Measurements from ENCODE around the gene WBP2.
"Not testable (repeated sequence)": the region's sequence is repeated elsewhere in the genome, so short reads cannot be mapped to it uniquely, and the experiment has no call there.

The WBP2 gene

GRCh38 chr17:75888484-75888883 is 33.3 kb upstream of the WBP2 start:
- no peak for DNase-seq

DNA sequence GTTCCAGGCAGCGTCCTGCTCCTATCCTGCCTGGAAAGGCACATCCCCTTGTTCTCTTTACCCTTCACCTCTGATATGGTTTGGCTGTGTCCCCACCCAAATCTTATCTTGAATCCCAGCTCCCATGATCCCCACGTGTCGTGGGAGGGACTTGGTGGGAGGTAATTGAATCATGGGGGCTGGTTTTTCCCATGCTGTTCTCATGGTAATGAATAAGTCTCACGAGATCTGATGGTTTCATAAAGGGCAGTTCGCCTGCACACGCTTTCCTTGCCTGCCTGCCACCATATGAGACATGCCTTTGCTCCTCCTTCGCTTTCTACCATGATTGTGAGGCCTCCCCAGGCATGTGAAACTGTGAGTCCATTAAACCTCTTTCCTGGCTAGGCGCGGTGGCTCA is 30.7 kb upstream of the WBP2 start:
- not testable (repeated sequence) for DNase-seq

DNA sequence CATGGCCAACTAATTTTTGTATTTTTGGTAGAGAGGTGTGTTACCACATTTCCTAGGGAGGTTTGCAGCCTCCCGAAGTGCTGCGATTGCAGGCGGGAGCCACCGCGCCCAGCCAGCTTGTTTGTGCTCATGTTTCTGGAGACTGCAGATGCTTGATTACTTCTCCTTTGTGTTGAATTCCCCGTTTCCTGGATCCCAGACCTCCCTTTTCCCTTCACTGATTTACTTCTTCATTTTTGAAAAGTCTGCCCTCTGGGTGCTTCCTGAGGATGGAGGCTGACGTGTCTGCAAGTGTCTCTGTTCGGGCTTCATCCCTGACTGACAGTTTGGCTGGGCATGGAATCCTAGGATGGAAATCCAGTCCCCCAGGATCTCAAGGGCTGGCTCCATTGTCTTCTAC is 30.3 kb upstream of the WBP2 start:
- DNase-seq: peak; percentile 34 to 72 (median 63)

GRCh38 chr17:75881678-75882454 is 26.7 kb upstream of the WBP2 start:
- no peak for DNase-seq

DNA sequence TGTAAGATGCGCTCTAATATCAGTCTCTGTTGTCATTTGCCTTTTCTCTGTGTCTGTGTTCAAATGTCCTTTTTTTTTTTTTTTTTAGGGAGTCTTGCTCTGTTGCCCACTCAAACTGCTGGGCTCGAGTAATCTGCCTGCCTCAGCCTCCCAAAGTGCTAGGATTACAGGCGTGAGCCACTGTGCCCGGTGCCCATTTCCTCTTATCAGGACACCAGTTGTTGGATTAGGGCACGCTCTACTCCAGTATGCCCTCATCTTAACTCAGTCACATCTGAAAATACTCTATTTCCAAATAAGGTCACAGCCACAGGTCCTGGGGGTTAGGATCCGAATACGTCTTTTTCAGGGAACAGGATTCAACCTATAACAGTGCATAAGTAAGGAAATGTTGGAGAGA is 25.1 kb upstream of the WBP2 start:
- DNase-seq: no peak

DNA sequence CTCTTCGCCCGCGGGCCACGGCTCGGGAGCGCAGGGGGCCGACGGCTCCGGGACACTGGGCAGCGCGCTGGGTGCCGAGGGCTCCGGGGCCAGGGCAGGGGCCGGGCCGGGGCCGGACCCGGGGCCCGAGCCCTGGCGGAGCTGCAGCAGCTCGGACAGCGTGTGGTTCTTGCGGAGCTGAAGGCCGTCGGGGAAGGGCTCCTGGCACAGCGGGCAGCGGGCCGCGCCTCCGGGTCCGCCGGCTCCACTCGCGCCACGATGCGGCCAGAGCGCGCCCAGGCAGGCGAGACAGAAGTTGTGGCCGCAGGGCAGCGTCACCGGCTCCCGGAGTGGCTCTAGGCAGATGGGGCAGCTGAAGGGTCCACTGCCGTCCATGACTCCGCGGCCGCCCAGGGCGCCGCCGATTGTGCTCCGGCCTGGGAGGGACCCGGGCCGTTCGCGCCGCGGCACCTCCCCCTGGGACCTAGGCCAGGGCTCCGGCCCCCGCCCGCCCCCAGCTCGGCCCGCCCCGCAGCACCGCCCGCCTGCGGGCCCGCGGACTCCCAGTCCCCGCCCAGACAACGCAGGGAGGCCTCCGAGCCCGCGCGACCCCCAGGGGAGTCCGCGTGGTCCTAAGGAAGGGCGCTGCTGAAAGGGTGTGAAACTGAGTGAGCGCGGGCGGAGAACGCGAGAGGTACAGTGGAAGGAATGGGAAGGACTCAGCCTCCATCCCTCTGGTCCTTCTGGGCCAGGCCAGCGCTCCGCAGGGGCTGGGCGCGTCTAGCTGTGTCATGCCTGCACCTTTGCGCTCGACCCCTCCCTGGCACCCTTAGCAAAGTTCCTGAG is 23.3 kb upstream of the WBP2 start, which contains the start of gene TRIM47:
TSS of gene TRIM47 (minus strand) at position 408 of the 825 bp plus-strand sequence. CDS start at position 375, 33 bp downstream.
- peak; percentile 67 to 82 (median 74) for DNase-seq

DNA sequence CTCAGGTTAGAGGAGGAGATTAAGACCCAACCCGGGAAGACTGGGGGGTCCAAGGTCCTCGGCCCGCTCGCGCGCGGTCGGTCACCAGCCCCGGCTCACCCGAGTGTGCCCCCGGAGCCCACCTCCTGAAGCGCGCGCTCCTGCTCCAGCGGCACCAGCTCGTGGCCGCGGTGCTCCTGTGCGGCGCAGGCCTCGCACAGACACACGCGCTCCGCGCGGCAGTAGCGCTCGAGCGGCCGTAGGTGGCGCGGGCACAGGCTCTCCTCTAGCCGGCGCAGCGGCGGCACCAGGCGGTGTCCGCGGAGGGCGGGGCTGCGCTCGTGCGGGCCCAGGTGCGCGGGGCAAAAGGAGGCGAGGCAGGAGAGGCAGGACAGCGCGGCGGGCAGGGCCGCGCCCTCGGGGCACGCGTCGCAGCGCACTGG is 22.6 kb upstream of the WBP2 start:
- DNase-seq: peak; percentile 69 to 87 (median 77)

DNA sequence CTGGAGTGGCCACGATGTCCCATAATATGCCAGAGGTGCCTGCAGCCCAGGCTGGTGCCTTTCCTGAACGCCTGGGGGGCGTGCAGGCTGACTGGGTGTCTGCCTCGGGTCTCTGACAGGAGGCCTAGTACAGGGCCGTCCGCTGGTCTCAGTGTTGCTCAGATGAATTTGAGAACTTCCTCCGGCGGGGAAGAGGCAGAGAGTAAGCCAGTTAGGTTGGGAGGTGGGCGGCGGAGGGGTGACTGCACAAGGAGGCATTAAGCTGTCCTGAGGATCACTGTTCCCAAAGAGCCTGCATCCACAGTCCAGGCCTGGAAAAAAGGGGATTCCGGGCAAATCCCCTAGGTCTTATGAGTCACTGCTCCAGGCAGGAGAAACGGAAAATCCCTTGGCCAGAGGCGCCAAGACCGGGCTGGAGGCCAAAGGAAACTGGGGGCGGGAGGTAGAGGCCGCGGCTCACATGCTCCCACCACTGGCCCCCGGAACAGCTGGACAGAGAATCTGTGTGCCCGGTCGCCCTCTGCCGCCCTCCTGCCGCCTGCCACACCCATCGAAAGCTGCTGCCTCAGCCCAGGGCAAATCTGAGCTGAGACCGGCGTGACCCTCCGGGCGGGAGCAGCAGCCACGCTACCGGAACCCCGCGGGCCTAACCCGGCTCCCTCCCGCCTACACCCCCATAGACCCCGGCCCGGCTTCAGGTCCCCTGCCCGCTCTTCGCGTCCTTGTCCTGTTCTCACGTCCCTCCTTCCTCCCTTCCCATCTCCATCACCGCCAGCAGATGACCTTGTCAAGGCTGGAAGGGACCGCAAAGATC is 22.0 kb upstream of the WBP2 start:
- DNase-seq: peak; percentile 74 to 90 (median 82)

- DNase-seq: peak in 2 of 4 experiments; percentile 30 to 45
Observed at GRCh38 chr17:75876190-75876937, 21.2 kb upstream of the WBP2 start.

GRCh38 chr17:75875940-75876189 is 20.7 kb upstream of the WBP2 start:
- DNase-seq: no peak

DNA sequence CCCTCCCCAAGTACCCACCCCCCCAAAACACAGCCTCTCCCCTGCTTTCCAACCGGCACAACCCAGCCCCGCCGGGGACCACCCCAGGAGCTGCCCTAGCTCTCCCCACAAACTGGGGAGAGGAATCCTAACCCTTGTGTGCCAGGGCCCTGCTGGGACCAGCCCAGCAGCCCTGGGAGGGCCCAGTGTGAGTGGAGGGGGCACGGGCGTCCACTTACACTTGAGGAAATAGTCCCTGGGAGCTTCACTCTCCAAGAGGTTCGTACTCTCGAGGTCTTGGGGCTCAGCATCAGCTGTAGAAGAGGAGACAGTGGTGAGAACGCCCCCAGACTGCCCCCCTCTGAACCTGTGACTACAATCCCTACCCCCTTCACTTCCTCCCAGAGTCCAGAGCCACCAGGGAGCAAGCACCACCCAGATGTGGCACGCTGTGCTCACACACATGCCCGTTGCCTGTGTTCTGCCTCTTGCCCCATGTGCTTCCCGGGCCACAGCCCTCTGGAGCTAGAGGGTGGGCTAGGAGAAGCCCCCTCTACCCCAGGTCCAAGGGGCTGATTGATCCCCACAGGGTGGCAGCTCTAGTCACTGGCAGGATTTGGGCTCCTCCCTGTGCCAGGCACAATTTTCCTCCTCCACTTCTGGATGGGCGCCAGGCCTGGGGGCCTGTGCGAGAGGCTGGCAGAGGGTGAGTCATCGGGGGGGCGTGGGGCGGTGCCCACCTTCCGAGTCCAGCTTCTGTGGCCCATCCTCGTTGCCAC is 20.2 kb upstream of the WBP2 start:
- DNase-seq: peak in 1 of 4 experiments; percentile 24

- no peak for DNase-seq
Observed at GRCh38 chr17:75874323-75875181, 19.4 kb upstream of the WBP2 start.

GRCh38 chr17:75873587-75874322 is 18.6 kb upstream of the WBP2 start:
- no peak for DNase-seq

DNA sequence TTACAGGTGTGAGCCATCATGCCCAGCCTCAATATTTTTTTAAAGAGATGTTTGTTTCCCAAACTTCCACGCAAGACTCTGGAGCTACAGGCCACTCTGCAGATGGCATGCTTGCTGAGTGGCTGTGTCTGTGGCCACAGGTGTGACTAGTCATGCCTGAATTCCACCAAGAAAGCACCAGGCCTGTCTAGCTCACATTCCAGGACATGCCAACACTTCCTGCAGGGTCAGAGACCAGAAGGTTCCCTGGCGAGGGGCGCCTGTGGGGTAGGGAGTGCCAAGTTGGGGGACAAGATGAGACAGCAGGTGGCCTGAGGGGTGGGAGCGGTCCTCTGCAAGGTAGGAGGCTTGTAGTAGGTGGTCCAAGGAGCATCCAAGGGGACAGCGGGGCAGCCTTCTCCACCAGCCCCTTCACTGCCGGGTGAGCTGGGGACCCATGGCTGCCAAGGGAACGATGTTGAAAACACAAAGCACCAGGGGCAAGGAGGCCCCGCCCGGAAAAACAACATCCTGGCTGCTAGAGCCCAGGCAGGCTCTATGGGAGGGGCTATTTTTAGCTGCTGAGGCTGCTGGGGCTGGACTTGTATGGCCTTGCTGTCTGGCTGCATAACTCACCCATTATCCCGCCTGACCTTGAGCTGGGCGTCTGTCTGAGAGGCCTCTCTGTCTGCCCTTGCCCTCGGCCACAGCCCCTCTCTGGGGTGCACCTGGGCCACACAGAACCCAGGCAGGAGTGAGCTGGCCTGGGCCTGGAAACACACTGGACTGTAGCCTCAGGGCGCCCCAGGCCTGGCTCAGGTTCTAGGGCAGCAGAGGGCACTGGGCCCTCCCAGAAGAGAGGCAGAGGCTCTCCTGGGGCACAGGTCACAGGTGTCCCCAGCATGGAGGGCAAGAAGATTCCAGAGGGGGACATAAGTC is 17.6 kb upstream of the WBP2 start:
- DNase-seq: peak in 3 of 4 experiments; percentile 28 to 48 (median 34)

DNA sequence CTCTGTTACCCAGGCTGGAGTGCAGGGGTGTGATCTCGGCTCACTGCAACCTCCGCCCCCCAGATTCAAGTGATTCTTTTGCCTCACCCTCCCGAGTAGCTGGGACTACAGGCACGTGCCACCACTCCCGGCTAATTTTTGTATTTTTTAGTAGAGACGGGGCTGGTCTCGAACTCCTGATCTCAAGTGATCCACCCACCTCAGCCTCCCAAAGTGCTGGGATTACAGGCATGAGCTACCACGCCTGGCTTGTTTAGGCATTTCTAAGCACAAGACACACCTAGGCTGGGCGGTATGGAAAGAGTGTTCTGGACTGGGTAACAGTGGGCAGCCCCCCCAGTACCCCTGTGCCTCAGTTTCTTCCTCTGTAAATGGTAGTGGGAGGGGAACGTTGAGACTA is 15.1 kb upstream of the WBP2 start:
- not testable (repeated sequence) for DNase-seq

- DNase-seq: no peak
Observed at GRCh38 chr17:75869282-75870141, 14.4 kb upstream of the WBP2 start.

DNA sequence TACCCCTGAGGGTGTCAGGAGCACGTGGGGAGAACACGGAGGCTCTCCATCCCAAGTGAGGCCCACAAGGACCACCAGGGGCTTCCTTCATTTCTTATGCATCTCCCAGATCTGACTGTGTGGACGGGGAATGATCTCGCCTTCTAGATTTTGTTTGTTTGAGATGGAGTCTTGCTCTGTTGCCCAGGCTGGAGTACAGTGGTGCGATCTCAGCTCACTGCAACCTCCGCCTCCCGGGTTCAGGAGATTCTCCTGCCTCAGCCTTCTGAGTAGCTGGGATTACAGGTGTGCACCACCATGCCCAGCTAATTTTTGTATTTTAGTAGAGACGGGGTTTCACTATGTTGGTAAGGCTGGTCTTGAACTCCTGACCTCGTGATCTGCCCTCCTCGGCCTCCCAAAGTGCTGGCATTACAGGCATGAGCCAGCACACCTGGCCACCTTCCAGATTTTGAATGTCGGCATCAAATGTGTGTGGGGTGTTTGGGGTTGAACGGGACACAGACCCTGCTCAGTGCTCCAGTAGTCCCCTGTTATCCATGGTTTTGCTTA is 13.7 kb upstream of the WBP2 start:
- DNase-seq: not testable (repeated sequence)
